ENCODE results near the gene ATF6. TPM values are rescaled to one million over a fixed set of nuclear protein-coding genes. Genes with fewer than 3 reads are reported as not detected.

ATF6 gene
- total and polyA plus RNA-seq, 2 of the 8 experiments (the other 6 are each of a cell fraction or from before 2014, with no cell fraction given): 4.6 to 10.0 TPM

DNA sequence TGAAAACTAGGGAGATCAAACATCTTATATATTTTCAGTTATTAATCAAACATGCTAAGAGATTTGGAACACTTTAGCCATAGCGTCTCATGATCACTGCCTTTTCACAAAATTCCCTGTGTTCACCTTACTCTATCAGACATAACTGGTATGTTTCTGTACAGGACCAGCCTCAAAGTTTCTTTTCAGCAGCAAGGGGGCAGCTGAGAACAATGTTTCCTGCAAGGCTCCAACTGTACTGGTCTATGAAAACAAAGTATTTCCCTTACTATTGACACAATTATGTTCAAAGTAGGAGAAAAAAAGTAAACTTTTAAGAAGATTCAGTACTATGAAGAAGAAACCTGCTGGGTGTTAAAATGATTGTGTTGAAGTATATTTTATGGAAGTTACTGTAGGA is 98.5 kb downstream of the ATF6 start:
- Histone ChIP-seq H3K27me3 (replicated peaks in 1 of 4; ENCODE audit: control insufficient read depth in 3 of 4, extremely low read depth in 1 of 4, insufficient read depth in 3 of 4, low read length in 3 of 4) (no peaks in the 10 kb centered on the region), H3K18ac (ENCODE audit: extremely low read depth, low read length) (no peak overlapping the region), H2AK5ac (ENCODE audit: low read depth, low read length) (no peak overlapping the region), H2BK120ac (replicated peaks; ENCODE audit: low read depth, low read length) (no peak overlapping the region), H3K36me3 (ENCODE audit: control insufficient read depth in 2 of 4, insufficient read depth in 4 of 4, low read length in 3 of 4) (no peaks in the 10 kb centered on the region; a peak in 1 of 8 replicates), H2BK20ac (ENCODE audit: low read length) (no peak overlapping the region), H2BK12ac (ENCODE audit: low read depth, low read length) (no peak overlapping the region), H3K79me2 (ENCODE audit: control insufficient read depth in 1 of 2, insufficient read depth in 2 of 2, low read length in 2 of 2) (no peaks in the 10 kb centered on the region), H3K4me3 (ENCODE audit: extremely low read depth in 1 of 4, insufficient read depth in 2 of 4, low read depth in 3 of 4, low read length in 4 of 4) (no peak overlapping the region), H4K5ac (ENCODE audit: insufficient read length, low read depth, low read length) (no peak overlapping the region), H3K79me1 (ENCODE audit: low read depth, low read length) (no peaks in the 10 kb centered on the region), H3K27ac (ENCODE audit: low read depth, low read length) (no peak overlapping the region), H3K23ac (ENCODE audit: insufficient read length) (no peak overlapping the region), H4K91ac (replicated peaks; ENCODE audit: insufficient read length, low read length) (no peak overlapping the region), H3K56ac (replicated peaks; ENCODE audit: insufficient read length, low read depth, low read length) (no peak overlapping the region), H3K9ac (replicated peaks in 1 of 4; ENCODE audit: extremely low read depth in 1 of 4, low read depth in 3 of 4, low read length in 3 of 4) (no peak overlapping the region), H3K9me3 (ENCODE audit: insufficient read depth in 2 of 2, low read depth in 1 of 2, low read length in 1 of 2) (no peaks in the 10 kb centered on the region), H2BK15ac (ENCODE audit: low read length) (no peak overlapping the region), H4K20me1 (replicated peaks in 1 of 2; ENCODE audit: control insufficient read depth in 1 of 2, insufficient read depth in 2 of 2, low read length in 2 of 2) (no peaks in the 10 kb centered on the region), H3K4ac (replicated peaks; ENCODE audit: insufficient read length, low read depth, low read length) (no peak overlapping the region), H2BK5ac (ENCODE audit: low read depth, low read length) (no peak overlapping the region), H3K4me1 (replicated peaks in 1 of 4; ENCODE audit: control insufficient read depth in 3 of 4, insufficient read depth in 4 of 4, low read length in 3 of 4) (no peaks in the 10 kb centered on the region), H4K8ac (ENCODE audit: extremely low read depth, insufficient read depth, low read length) (no peak overlapping the region), H3K4me2 (ENCODE audit: insufficient read depth in 1 of 2, low read depth in 2 of 2, low read length in 2 of 2) (no peak overlapping the region), H3K23me2 (ENCODE audit: low read depth, low read length) (no peaks in the 10 kb centered on the region), H2AFZ (ENCODE audit: low read length) (no peak overlapping the region), H3K14ac (ENCODE audit: insufficient read length) (no peak overlapping the region)
- FAIRE-seq: no peak
- POLR2A ChIA-PET (ENCODE audit: partially characterized antibody): interaction anchor here (1.2 kb wide), 1 partner anchor 16 kb away, joined by 3 read pairs; no protein-coding TSS in a partner anchor
- DNase-seq (ENCODE audit: low read depth in 1 of 2, low spot score in 2 of 2): no peak
- CTCF ChIA-PET (ENCODE audit: partially characterized antibody): interaction anchor here (0.7 to 2.6 kb wide), 7 partner anchors 11 to 172 kb away, joined by 3 to 14 read pairs (median 4); no protein-coding TSS in a partner anchor
- peak; percentile 27 to 30; a peak in 2 of 4 replicates for TF ChIP-seq RAD21 (IDR thresholded peaks at IDR 0.05 in 1 of 2, conservative IDR thresholded peaks at IDR 0.05 in 1 of 2; ENCODE audit: low read depth in 2 of 2, low read length in 2 of 2)
- no peak for TF ChIP-seq SIN3A (conservative IDR thresholded peaks at IDR 0.05 in 1 of 2, IDR thresholded peaks at IDR 0.05 in 1 of 2; ENCODE audit: low read depth in 1 of 2, low read length in 2 of 2)
- TF ChIP-seq SUZ12 (IDR thresholded peaks at IDR 0.05; ENCODE audit: low read length): no peak
- no peak for TF ChIP-seq KDM5A (IDR thresholded peaks at IDR 0.05; ENCODE audit: low read length)
- TF ChIP-seq, protein P1, sequence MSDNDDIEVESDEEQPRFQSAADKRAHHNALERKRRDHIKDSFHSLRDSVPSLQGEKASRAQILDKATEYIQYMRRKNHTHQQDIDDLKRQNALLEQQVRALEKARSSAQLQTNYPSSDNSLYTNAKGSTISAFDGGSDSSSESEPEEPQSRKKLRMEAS (IDR thresholded peaks at IDR 0.05): no peak
- TF ChIP-seq, protein P2, sequence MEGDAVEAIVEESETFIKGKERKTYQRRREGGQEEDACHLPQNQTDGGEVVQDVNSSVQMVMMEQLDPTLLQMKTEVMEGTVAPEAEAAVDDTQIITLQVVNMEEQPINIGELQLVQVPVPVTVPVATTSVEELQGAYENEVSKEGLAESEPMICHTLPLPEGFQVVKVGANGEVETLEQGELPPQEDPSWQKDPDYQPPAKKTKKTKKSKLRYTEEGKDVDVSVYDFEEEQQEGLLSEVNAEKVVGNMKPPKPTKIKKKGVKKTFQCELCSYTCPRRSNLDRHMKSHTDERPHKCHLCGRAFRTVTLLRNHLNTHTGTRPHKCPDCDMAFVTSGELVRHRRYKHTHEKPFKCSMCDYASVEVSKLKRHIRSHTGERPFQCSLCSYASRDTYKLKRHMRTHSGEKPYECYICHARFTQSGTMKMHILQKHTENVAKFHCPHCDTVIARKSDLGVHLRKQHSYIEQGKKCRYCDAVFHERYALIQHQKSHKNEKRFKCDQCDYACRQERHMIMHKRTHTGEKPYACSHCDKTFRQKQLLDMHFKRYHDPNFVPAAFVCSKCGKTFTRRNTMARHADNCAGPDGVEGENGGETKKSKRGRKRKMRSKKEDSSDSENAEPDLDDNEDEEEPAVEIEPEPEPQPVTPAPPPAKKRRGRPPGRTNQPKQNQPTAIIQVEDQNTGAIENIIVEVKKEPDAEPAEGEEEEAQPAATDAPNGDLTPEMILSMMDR (IDR thresholded peaks at IDR 0.05; ENCODE audit: control extremely low read depth in 1 of 3, insufficient read depth in 1 of 3, low read depth in 1 of 3, low read length in 3 of 3): peak in 1 of 3 experiments; percentile 10; a peak in 1 of 4 replicates
- no peak for TF ChIP-seq NANOG (IDR thresholded peaks at IDR 0.05; ENCODE audit: insufficient read depth, low read depth, low read length, poor library complexity, severe bottlenecking)
- 100% methylated on average over 1 of the region's 1 CpG; no CpG with 5 or more reads in 1 of the 2 experiments for WGBS, 2 experiments (ENCODE audit: extremely low coverage in 1 of 2, insufficient coverage in 1 of 2, insufficient read length in 1 of 2, insufficient replicate concordance in 2 of 2, low coverage in 1 of 2, low lambda C conversion rate in 2 of 2, missing lambda C conversion rate in 1 of 2)

Data from H1 (cell line).